ENCODE data around the gene JARID2. TPM values are rescaled to one million over a fixed set of nuclear protein-coding genes. Genes with fewer than 3 reads are reported as not detected.
"Not testable (repeated sequence)": the region's sequence is repeated elsewhere in the genome, so short reads cannot be mapped to it uniquely, and the experiment has no call there.

The JARID2 gene
- total RNA-seq, 1 donor from 2014 or later = 57.7 TPM

DNA sequence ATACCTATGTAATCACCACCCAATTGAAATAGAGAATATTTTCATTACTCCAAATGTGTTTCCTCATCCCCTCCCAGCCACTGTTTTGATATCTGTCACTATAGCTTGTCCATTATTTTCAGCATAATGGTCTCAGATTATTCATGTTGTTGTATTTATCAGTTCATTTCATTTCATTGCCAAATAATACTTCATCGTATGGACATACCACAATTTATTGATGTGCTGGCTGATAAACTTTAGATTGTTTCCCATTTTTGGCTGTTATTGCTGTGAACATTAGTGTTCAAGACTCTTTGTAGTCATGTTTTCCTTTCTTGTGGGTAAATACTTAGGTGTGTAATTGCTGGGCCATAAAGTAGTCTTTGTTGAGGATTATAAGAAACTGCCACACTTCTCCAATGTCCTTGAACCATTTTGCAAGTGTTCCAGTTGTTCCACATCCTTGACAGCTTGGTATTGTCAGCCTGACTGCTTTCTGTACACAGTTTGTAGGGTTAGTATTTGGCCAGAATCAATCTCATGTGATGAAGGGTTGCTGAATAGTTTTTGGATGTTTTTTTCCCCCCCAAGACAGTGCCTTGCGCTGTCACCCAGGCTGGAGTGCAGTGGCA is 44.3 kb downstream of the JARID2 start:
- Mint-ChIP-seq H3K4me3 (ENCODE audit: low read depth) (no peak overlapping the region), H3K9me3 (no peaks in the 10 kb centered on the region), H3K27me3 (ENCODE audit: low read depth) (no peaks in the 10 kb centered on the region), H3K4me1 (ENCODE audit: low read depth) (peaks cover 56% of the 10 kb centered on the region), H3K36me3 (ENCODE audit: low read depth) (peaks cover 62% of the 10 kb centered on the region), H3K27ac (peak overlapping the region; percentile 50)
- DNase-seq (ENCODE audit: low spot score) = no peak
- intact Hi-C loops (cut with micrococcal nuclease) = no loop called here

DNA sequence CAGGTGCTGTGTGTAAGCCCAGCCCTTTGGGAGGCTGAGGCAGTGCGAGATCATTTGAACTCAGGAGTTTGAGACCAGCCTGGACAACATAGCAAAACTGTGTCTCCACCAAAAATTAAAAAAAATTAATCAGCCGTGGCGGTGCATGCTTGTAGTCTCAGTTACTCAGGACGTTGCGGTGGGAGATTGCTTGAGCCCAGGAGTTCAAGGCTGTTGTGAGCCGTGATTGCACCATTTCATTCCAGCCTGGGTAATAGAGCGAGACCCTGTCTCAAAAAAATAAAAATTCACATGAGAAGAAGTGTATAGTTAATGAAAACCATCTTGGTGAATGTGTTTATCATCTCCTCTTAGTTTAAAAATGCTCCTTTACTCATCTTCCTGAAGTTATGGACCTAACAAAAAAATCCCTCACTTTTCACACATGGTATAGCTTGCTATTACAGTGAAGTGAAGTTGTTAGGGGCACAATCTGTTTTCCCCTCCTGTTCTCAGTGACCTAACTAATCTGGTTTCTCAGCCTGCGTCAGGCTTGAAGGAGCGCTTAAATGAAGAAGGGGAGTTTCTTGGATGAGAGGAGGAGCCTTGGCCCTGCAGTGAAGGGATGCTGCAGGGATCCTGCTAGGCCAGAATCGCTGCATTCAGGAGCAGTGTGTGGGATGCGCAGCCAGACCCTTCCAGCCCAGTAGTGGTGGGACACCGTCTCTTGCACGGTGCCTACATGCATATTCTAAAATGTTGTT is 45.3 kb downstream of the JARID2 start:
- H3K9me3 Mint-ChIP-seq = no peaks in the 10 kb centered on the region
- peak overlapping the region; percentile 63 for H3K27ac Mint-ChIP-seq
- intact Hi-C loops (cut with micrococcal nuclease) = no loop called here
- no peak for DNase-seq (ENCODE audit: low spot score)
- H3K4me1 Mint-ChIP-seq (ENCODE audit: low read depth) = peaks cover 62% of the 10 kb centered on the region
- peaks cover 63% of the 10 kb centered on the region for H3K36me3 Mint-ChIP-seq (ENCODE audit: low read depth)
- H3K4me3 Mint-ChIP-seq (ENCODE audit: low read depth) = no peak overlapping the region
- no peaks in the 10 kb centered on the region for H3K27me3 Mint-ChIP-seq (ENCODE audit: low read depth)

DNA sequence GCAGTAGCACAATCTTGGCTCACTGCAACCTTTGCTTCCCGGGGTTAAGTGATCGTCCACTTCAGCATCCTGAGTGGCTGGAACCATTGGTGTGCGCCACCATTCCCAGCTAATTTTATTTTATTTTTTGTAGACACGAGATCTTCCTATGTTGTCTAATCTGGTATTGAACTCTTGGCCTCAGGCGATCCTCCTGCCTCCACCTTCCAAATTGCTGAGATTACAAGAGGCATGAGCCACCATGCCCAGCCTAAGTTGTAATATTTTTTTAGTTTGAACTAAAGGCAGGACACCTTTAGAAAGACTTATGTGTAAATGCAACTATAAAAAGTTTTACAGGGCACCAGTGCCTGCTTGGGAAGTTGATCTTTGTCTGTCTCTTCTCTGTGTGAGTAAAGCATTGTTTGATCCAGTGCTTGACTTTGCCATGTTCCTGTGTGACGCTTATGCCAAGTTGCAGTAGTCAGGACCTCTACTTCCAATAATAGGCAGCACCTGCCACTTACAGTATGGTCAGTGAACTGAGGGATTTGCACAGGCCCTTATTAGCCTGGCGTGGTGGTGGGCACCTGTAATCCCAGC is 46.9 kb downstream of the JARID2 start:
- Mint-ChIP-seq H3K27ac (peak overlapping the region; percentile 29), H3K36me3 (ENCODE audit: low read depth) (peaks cover 63% of the 10 kb centered on the region), H3K4me3 (ENCODE audit: low read depth) (no peak overlapping the region), H3K9me3 (no peaks in the 10 kb centered on the region), H3K4me1 (ENCODE audit: low read depth) (peaks cover 71% of the 10 kb centered on the region), H3K27me3 (ENCODE audit: low read depth) (no peaks in the 10 kb centered on the region)
- no peak for DNase-seq (ENCODE audit: low spot score)
- intact Hi-C loops (cut with micrococcal nuclease) = no loop called here

DNA sequence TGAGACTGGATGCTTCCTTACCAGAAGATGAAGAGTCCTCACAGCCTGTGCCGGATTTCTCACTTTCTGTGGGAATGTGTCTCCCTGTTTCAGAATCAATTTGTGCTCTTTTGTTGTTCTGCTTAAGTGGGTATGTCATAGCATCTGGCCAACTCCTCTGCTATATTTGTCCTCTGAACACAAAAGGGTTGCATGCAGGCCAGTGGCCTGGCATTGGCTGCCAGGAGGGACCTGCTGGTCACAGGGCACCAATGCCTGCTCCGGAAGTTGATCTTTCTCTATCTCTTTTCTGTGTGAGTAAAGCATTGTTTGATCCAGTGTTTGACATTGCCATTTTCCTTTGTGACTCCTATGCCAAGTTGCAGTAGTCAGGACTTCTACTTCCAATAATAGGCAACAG is 47.8 kb downstream of the JARID2 start:
- Mint-ChIP-seq H3K27me3 (ENCODE audit: low read depth) (no peaks in the 10 kb centered on the region), H3K36me3 (ENCODE audit: low read depth) (peaks cover 59% of the 10 kb centered on the region), H3K4me3 (ENCODE audit: low read depth) (no peak overlapping the region), H3K27ac (peak overlapping the region; percentile 31), H3K4me1 (ENCODE audit: low read depth) (peaks cover 68% of the 10 kb centered on the region), H3K9me3 (no peaks in the 10 kb centered on the region)
- intact Hi-C loops (cut with micrococcal nuclease) = no loop called here
- DNase-seq (ENCODE audit: low spot score) = no peak

DNA sequence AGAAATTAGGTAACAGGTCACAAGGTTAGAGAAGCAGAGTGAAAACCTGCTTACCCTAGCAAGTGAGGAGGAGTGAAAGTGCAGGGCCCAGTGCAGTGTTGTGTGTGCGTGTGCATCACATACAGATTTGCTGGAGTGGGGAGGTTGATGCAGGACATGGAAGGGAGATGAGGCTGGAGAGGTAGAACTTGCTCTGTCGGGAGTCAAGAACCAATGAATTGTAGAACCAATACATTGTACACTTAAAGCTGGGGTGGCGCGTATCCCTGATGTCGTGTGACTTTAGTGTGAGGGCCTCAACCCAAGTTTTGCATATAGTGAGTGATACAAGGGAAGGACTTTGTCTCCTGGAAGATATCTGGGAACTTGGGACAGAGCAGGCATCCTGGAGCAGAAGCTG is 48.6 kb downstream of the JARID2 start:
- H3K36me3 Mint-ChIP-seq (ENCODE audit: low read depth) = peaks cover 58% of the 10 kb centered on the region
- H3K4me3 Mint-ChIP-seq (ENCODE audit: low read depth) = peak overlapping the region; percentile 5
- no peaks in the 10 kb centered on the region for H3K27me3 Mint-ChIP-seq (ENCODE audit: low read depth)
- intact Hi-C loops (cut with micrococcal nuclease) = no loop called here
- H3K27ac Mint-ChIP-seq = peak overlapping the region; percentile 31
- DNase-seq (ENCODE audit: low spot score) = no peak
- H3K4me1 Mint-ChIP-seq (ENCODE audit: low read depth) = peaks cover 73% of the 10 kb centered on the region
- H3K9me3 Mint-ChIP-seq = no peaks in the 10 kb centered on the region

DNA sequence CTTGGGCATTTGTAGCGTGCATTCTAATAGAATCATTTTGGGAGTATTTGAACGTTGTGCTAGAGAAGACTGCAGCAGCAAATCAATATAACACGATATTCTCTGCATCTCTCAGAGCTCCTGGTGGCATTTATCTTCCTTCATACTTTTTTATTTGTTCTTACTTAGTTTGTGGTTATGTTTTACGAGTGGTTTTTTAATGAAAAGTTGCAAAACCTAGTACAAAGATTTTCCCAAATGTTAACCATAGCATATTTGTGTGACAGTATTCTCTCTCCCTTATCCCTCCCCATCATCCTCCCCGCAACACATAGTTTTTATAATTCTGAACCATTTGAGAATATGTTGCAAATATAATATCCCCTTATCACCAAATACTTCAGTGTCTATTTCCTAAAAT is 50.4 kb downstream of the JARID2 start:
- DNase-seq (ENCODE audit: low spot score) = no peak
- H3K4me3 Mint-ChIP-seq (ENCODE audit: low read depth) = peak overlapping the region; percentile 40
- no peaks in the 10 kb centered on the region for H3K27me3 Mint-ChIP-seq (ENCODE audit: low read depth)
- H3K27ac Mint-ChIP-seq = peak overlapping the region; percentile 72
- H3K4me1 Mint-ChIP-seq (ENCODE audit: low read depth) = peaks cover 78% of the 10 kb centered on the region
- H3K9me3 Mint-ChIP-seq = no peaks in the 10 kb centered on the region
- peaks cover 51% of the 10 kb centered on the region for H3K36me3 Mint-ChIP-seq (ENCODE audit: low read depth)
- intact Hi-C loops (cut with micrococcal nuclease) = loop anchor here (5.0 kb wide), 1 partner anchor 549 kb away; no protein-coding TSS in a partner anchor

DNA sequence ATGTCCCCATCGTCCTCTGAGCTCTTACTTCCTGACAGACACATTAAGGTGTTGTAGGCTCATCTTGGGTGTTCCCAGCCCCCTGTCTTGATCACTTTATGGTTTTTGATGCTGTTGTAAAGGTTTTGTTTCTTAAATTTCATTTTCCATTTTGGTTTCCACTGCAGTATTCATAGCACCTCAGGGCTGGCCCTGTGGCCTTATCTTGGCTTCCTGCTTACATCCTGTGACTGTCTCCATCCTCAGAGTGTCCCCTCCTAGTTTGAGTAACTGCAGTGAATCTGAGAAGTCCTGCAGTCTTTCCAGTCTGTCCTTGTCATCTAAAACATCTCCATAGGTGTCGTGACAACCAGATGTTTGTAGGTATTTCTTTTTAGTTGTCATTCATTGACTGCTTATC is 50.9 kb downstream of the JARID2 start:
- Mint-ChIP-seq H3K9me3 (no peaks in the 10 kb centered on the region), H3K4me3 (ENCODE audit: low read depth) (peak overlapping the region; percentile 40), H3K36me3 (ENCODE audit: low read depth) (peaks cover 51% of the 10 kb centered on the region), H3K27me3 (ENCODE audit: low read depth) (no peaks in the 10 kb centered on the region), H3K4me1 (ENCODE audit: low read depth) (peaks cover 78% of the 10 kb centered on the region), H3K27ac (peak overlapping the region; percentile 72)
- intact Hi-C loops (cut with micrococcal nuclease) = loop anchor here (5.0 kb wide), 1 partner anchor 549 kb away; no protein-coding TSS in a partner anchor
- peak; percentile 45 for DNase-seq (ENCODE audit: low spot score)

DNA sequence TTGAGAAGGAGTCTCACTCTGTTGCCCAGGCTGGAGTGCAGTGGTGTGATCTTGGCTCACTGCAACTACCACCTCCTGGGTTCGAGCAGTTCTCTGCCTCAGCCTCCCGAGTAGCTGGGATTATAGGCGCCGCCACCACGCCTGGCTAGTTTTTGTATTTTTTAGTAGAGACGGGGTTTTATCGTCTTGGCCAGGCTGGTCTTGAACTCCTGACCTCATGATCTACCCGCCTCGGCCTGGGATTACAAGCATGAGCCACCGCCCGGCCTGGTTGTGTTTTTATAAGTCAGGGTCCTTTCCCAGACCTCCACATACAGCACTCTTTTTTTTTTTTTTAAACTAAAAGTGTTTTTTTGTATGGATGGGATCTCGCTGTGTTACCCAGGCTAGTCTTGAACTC is 51.3 kb downstream of the JARID2 start:
- H3K4me3 Mint-ChIP-seq (ENCODE audit: low read depth); DNase-seq (ENCODE audit: low spot score); H3K9me3 Mint-ChIP-seq; H3K27me3 Mint-ChIP-seq (ENCODE audit: low read depth): not testable (repeated sequence)
- Mint-ChIP-seq H3K27ac (peak overlapping the region; percentile 77), H3K4me1 (ENCODE audit: low read depth) (peaks cover 80% of the 10 kb centered on the region), H3K36me3 (ENCODE audit: low read depth) (peaks cover 55% of the 10 kb centered on the region)
- intact Hi-C loops (cut with micrococcal nuclease) = loop anchor here (5.0 kb wide), 1 partner anchor 550 kb away; no protein-coding TSS in a partner anchor

DNA sequence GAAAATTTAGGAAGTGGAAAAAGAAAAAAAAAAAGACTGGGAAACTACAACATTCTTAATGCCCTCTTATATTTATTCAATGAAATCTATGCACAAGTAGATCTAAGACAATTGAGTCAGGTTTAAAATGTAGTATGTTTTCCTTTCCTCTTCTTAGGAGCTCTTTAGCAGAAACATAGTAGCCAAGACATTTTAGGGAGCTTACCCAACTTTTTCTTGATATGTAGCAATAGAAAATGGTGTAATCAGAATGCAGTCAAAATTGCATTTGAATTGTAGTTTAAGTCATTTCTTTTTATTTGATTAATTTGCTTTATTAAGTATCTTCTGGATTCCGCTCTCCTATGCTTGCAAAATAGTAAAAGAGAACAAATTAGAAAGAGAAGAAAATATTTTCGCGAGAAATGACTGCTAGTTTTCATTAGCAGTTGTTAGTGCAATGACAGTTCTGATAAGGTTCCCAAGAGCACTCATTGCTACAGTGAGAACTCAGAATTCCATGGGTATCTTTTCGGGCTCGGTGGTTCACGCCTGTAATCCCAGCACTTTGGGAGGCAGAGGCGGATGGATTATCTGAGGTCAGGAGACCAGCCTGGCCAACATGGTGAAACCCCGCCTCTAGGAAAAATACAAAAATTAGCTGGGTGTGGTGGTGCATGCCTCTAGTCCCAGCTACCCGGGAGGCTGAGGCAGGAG is 52.2 kb downstream of the JARID2 start:
- Mint-ChIP-seq H3K36me3 (ENCODE audit: low read depth) (peaks cover 53% of the 10 kb centered on the region), H3K9me3 (no peaks in the 10 kb centered on the region), H3K27ac (peak overlapping the region; percentile 77), H3K4me3 (ENCODE audit: low read depth) (no peak overlapping the region), H3K4me1 (ENCODE audit: low read depth) (peaks cover 75% of the 10 kb centered on the region), H3K27me3 (ENCODE audit: low read depth) (no peaks in the 10 kb centered on the region)
- intact Hi-C loops (cut with micrococcal nuclease) = loop anchor here (5.0 kb wide), 1 partner anchor 551 kb away; no protein-coding TSS in a partner anchor
- DNase-seq (ENCODE audit: low spot score) = no peak

DNA sequence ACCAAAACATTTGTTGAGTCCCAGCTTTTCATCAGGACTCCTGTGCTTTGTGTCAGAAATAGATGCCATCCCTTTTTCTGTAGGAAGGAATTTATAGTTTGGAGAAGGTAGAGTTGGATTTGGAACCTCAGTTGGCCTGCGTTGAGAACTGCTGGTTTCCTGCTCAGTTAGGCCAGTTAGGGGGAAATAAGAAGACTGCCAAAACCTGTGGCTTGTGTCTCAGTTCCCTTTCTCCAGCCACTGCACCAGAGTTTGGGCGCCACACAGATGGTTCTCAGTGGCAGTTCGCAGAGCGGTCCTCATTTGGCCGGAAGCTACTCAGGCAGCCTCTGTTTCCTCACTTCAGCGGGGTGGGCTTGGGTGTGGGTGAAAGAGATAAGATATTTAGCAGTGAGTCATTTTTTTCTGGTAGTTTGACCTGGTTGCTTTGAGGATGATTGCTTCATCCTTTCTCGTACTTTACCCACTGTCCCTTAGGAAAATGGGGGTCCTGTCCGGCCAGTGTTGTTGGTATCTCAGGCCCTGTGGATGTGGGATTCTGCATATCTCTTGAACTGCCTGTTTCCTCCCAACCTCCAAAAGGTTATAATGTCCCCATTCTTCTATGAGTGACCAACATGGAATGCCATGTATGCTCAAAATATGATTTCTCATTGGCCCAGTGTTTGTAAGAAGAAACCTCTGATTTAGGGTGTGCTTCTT is 53.7 kb downstream of the JARID2 start:
- H3K9me3 Mint-ChIP-seq = no peaks in the 10 kb centered on the region
- H3K4me1 Mint-ChIP-seq (ENCODE audit: low read depth) = peaks cover 74% of the 10 kb centered on the region
- peak overlapping the region; percentile 53 for H3K4me3 Mint-ChIP-seq (ENCODE audit: low read depth)
- intact Hi-C loops (cut with micrococcal nuclease) = loop anchor here (1.0 to 10.0 kb wide), 8 partner anchors 19 to 875 kb away; no protein-coding TSS in a partner anchor
- peak overlapping the region; percentile 68 for H3K27ac Mint-ChIP-seq
- DNase-seq (ENCODE audit: low spot score) = peak; percentile 46
- H3K27me3 Mint-ChIP-seq (ENCODE audit: low read depth) = no peaks in the 10 kb centered on the region
- H3K36me3 Mint-ChIP-seq (ENCODE audit: low read depth) = peaks cover 53% of the 10 kb centered on the region

DNA sequence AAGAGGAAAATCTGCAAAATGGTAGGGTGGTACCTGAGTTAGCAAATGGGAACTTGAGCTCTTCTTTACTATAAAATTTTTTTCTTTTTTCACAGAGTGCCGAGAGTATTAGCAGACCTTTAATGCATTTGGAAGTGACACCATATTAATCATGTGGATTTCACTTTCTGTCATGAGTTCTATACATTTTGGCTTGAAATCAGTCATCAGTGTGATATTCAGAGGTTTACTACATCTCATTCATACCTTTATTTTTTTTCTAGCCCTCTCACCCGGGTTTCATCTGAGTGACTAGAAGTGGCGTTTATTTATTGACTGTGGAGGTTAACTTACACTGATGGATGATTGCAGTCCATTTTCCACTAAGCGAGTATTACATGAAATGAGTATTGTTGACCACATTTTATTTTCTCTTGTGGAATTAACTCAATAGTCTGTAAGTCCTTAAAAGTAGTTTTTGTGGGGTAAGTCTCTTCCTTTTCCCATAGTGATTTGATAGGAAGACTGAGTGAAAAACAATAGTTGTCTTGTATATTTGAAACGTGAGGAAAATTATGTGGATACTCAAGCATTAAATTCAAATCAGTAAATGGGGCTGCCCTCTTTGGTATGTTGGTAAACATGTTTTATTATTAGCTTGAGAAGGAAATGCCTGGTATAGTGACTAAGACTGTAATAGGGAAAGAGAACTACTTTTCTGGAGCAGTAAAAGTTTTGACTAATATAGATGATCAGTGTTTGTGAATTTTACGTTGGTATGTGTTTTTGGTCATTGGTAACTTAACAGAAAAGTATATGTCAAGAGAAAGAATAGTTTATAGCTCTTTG is 55.5 kb downstream of the JARID2 start:
- peak overlapping the region; percentile 22 for H3K4me3 Mint-ChIP-seq (ENCODE audit: low read depth)
- DNase-seq (ENCODE audit: low spot score) = no peak
- intact Hi-C loops (cut with micrococcal nuclease) = loop anchor here (1.0 to 10.0 kb wide), 9 partner anchors 8 to 877 kb away; no protein-coding TSS in a partner anchor
- peak overlapping the region; percentile 68 for H3K27ac Mint-ChIP-seq
- peaks cover 77% of the 10 kb centered on the region for H3K4me1 Mint-ChIP-seq (ENCODE audit: low read depth)
- peaks cover 57% of the 10 kb centered on the region for H3K36me3 Mint-ChIP-seq (ENCODE audit: low read depth)
- no peaks in the 10 kb centered on the region for H3K9me3 Mint-ChIP-seq
- no peaks in the 10 kb centered on the region for H3K27me3 Mint-ChIP-seq (ENCODE audit: low read depth)

All from activated T-helper 2 cell treated with anti-CD3 and anti-CD28 coated beads, Interferon-gamma antibody, Interleukin-2, Interleukin-4, amounts not matched to agents 10 μg/mL and 5 μg/mL and 100 μg/mL, durations not matched to agents 14 hours and 24 hours and 36 hours (primary cell).